ENCODE data around the gene CIITA.

Gene CIITA

DNA sequence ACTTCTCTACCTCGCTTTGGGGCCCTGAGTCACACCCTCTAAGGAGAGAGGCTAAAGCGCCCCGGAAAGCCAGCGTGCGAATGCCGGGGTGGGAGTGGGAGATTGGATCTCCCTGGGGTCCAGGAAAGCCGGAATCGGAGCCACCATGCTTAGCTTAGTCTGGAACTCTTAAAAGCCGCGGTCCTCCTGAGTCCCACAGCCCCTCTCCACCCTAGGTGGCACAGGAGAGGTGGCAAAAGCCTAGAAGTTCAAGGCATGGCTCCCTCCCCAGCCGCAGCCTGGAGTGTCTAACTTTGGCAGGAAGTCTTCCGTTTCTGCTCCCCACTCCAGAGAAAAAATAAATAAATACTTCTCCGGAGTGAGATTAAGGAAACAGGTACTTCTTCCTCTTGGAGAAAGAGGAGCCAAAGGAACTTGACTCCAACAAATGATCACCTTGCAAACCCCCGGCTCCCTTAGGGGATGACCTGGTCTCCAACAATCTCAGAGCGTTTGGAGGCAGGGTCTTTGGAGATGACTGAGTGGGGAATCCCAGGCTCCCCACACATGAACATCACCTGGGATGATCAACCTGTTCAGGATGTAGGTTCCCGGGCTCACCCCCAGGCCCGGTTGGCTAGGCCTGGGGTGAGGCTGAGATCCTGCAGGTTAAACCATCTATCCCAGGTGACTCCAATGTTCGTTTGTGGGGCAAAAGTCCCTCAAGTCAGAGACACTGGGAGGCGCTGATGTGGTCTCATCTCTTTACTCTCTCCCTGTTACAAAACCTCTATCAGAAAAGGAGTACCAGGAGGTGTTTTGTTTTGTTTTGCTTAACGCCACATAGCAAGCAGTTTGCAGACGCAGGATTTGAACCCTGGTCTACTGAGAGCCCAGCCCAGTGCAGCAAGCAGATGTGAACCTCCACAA lies 2.9 kb downstream of the CIITA start:
- no peak for DNase-seq

GRCh38 chr16:10880594-10881452 lies 3.8 kb downstream of the CIITA start:
- DNase-seq, result no peak

- DNase-seq, result no peak
Measured at GRCh38 chr16:10881479-10882030, 4.6 kb downstream of the CIITA start.

- no peak for DNase-seq
Measured at GRCh38 chr16:10883004-10883403, 6.0 kb downstream of the CIITA start.

- DNase-seq, result no peak
Measured at GRCh38 chr16:10885246-10885645, 8.2 kb downstream of the CIITA start.

DNA sequence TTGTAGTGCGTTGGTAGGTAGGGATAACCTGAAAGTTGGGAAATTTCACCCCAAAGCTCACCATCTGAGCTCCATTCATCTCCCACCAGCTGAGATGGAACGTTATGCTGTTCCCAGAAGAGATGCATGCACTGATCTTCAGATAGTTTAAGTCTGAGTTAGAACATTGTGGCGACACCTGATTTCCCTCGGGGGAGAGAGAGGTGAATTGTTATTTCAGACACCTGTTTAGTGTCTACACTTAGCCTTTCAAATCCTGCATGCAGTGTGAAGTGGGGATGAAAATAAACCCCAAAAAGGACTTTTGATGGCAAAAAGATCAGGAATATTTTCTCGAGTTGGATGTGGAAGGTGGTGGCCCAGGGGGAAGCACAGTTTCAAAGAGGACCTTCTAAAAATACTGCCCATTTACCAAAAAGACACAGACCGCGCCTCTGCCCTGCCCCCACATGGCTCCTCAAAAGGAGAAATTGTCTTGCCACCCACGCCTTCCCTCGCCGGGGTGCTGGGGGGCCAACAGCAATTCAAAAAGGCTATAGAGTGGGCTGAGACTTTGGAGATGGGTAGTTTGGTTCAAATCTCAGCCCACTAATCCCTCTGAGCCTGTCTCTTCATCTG lies 11.4 kb downstream of the CIITA start:
- no peak for DNase-seq

GRCh38 chr16:10889855-10890254 lies 12.9 kb downstream of the CIITA start:
- DNase-seq, result no peak

DNA sequence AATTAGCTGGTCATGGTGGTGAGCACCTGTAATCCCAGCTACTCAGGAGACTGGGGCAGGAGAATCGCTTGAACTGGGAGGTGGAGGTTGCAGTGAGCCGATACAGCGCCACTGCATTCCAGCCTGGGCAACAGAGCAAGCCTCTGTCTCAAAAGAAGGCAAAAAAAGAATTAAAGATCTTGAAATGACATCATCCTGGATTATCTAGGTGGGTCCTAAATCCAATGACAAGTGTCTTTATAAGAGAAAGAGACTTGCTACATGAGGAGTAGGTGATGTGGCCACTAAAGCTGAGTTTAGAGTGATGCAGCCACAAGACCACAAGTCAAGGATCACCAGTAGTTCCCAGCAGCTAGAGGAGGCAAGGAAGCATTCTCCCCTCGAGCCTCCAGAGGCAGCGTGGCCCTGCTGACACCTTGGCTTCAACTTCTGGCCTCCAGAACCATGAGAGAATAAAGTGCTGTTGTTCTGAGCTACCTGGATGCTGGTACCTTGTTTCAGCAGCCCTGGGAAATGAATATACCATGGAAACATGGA lies 15.8 kb downstream of the CIITA start:
- DNase-seq, result no peak

DNA sequence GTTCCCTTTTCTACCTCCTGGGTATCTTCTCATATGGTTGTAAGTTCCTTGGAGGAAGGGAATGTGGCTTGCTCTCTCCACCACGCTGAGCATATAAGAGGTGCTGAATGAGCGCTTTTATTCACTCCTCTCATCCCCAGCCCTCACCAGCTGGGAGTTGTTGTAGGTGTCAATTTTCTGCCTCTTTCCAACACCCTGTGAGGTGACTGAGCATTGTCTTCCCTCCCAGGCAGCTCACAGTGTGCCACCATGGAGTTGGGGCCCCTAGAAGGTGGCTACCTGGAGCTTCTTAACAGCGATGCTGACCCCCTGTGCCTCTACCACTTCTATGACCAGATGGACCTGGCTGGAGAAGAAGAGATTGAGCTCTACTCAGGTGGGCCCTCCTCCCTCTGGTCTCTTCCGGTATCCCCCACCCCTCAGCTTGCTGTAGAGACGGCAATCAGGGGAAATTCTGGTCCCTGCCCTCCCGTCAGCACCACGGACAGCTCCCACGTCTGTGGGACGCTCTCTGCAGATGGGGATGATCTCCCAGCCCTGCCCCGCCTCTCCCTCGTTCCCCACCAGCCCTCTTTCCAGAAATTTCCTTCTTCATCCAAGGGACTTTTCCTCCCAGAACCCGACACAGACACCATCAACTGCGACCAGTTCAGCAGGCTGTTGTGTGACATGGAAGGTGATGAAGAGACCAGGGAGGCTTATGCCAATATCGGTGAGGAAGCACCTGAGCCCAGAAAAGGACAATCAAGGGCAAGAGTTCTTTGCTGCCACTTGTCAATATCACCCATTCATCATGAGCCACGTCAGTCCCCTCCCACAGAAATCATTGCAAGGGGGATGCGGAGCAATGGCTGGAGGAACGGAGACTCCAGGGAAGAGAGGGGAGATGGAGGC lies 18.3 kb downstream of the CIITA start:
- DNase-seq, result no peak

- no peak for DNase-seq
Measured at GRCh38 chr16:10896165-10896564, 19.2 kb downstream of the CIITA start.

GRCh38 chr16:10896723-10897122 lies 19.7 kb downstream of the CIITA start:
- DNase-seq, result no peak

- DNase-seq, result no peak
Measured at GRCh38 chr16:10897134-10897533, 20.1 kb downstream of the CIITA start.

DNA sequence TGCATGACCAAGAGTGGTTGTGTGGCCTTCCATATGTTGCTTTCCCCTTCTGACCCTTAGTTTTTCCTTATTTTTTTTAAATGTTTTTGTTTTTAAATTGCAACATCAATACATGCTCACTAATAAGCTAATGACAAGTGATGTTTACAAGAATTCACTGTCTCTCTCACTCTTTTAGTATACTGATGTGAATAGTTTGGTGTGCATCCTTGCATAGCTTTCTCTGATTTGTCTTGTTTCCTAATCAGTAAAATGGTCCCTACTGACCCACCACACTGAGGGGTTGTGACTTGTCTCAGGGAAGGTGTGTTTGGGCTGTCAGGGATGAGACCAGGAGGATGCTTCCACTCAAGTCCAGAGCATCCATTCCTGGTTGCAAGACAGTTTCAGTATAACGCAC lies 26.0 kb downstream of the CIITA start:
- no peak for DNase-seq

DNA sequence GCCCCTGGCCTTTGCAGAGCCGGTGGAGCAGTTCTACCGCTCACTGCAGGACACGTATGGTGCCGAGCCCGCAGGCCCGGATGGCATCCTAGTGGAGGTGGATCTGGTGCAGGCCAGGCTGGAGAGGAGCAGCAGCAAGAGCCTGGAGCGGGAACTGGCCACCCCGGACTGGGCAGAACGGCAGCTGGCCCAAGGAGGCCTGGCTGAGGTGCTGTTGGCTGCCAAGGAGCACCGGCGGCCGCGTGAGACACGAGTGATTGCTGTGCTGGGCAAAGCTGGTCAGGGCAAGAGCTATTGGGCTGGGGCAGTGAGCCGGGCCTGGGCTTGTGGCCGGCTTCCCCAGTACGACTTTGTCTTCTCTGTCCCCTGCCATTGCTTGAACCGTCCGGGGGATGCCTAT lies 29.5 kb downstream of the CIITA start:
- no peak for DNase-seq

GRCh38 chr16:10906914-10907756 lies 30.1 kb downstream of the CIITA start:
- no peak for DNase-seq

- no peak for DNase-seq
Measured at GRCh38 chr16:10907757-10908045, 30.7 kb downstream of the CIITA start.

DNA sequence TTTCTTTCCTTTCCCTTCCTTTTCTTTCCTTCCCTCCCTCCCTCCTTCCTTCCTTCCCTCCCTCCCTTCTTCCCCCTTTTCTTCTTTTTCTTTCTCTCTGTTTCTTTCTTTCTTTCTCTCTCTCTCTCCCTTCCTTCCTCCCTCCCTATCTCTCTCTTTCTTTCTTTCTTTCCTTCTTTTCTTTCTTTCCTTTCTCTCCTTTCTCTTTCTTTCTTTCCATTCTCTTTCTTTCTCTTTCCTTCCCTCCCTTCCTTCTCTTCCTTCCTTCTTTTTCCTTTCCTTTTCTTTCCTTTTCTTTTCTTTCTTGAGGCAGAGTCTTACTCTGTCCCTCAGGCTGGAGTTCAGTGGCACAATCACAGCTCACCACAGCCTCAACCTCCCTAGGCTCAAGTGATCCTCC lies 34.3 kb downstream of the CIITA start:
- no peak for DNase-seq

- DNase-seq, result no peak
Measured at GRCh38 chr16:10916534-10916933, 39.5 kb downstream of the CIITA start.

DNA sequence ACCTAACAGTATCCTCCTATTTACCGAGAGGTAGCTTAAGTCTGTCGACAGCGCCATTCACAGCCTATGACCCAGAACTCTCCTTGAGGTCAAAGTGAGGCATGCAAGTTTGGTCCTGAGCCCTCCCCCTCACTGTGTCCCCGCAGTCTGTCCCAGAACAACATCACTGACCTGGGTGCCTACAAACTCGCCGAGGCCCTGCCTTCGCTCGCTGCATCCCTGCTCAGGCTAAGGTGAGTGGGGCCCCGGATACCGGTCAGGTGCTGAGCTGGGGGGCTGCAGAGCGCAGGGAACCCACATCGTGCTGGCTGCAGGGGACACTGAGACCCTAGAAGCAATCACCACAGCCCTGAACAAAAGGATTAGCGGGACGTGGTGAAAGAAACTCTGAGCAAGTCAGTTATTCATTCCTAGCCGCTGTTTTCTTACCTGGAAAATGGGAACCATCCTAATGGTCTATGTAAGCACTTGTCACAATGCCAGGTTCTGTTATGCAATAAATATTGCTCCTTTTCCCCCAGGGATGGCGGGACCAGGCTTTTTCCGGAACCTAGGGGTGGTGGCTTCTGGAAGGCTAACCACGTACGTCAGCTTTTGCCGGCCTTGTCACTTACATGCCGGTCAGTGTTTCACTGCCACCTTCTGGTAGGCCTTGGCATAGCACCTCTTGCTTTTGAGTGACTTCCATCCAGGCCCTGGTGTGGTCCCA lies 41.4 kb downstream of the CIITA start:
- peak; percentile 81 for DNase-seq

DNA sequence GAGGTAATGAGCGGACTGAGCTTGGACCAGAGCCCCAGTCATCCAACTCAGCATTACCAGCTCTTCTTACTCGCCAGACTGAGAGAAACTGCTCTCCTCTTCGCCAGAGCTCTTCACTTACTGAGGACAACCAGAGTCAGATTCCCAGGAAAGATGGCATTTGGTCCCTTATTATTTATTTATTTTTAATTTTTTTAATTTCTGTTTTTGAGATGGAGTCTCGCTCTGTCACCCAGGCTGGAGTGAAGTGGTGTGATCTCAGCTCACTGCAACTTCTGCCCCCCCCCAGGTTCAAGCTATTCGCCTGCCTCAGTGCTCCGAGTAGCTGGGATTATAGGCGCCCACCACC lies 42.0 kb downstream of the CIITA start:
- DNase-seq, result no peak
